ENCODE results near the gene CROCC2.

The CROCC2 gene

DNA sequence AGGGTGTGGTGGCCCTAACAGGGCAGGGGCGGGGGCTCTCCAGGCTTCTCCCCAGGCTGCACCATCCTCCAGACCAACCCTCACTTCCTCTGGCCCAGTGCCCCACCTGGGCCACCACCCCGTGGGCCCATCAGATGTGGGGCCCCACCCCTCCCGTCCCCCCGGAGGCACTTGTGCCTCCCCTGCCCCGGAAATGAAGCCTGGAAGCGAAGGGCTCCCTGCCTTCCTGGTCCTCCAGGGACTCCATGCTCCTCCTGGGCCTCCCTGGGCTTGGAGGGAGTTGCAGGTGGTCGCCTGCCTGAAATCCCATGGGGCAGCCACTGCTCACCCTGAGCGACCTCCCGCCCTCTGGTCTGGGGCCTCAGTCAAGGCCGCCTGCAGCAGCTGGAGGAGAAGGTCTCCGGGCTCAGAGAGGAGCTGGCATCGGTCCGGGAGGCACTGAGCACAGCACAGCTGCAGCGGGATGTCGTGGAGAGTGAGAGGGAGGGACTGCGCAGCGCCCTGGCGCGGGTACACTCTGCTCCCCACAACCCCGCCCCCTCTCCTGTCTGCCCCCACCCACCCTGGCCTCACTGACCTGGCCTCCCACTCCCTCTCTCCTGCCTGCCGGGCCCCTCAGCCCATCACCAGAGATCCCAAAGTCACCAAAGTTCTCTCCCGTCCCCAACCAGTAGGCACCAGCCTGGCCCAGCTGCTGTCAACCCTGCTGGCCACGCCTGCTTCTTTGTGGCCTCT lies 28.0 kb downstream of the CROCC2 start:
- DNase-seq (ENCODE audit: low read depth in 2 of 2), result no peak

DNA sequence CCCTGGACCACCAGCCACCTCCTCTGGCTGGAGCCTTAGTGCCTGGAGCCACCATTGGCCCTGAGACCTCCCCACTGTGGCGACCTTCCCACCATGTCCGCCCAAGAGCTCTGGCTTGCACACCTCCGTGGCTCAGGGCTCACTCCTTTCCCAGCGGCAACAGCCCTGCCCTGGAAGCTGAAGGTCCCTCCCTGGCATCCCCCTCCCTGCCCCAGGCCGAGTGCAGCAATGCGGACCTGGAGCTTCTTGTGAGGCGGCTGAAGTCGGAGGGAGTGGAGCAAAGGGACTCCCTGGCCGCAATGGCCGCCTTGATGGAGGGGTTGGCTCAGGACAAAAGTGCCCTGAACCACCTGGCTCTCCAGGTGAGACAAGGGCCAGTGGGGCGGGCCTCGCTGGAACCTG lies 28.6 kb downstream of the CROCC2 start:
- no peak for DNase-seq (ENCODE audit: low read depth in 2 of 2)

DNA sequence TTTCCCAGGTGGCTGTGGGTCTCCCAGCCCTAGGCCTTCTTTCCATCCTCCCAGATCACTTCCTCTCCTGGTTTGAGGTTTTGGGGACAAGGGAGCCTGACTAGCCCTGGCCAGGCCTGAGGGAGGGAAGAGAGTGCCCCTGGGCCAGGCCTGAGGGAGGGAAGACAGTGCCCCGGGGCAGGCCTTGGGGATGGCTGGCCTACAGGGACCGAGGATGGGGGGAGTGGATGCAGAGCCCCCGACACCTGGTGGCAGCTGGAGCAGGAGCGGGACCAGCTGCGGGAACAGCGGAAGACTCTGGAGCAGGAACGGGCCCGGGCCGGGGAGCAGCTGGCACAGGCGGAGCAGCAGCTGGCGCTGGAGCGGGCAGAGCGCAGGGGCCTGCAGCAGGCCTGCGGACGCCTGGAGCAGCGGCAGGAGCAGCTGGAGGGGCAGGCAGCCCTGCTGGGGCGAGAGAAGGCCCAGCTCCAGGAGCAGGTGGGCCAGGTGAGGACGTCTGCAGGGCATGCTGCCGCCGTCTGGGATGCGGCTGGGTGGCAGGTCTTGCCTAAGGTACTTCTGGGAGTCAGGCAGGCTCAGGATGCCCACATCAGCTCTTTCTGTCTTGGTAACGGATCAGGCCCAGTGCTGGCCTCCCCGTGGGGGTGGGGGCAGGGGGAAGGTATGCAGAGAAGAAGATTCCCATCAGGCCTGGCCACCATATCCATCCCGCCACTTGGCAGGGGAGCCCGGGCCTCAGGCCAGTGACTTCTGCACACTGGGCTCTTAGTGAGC lies 29.2 kb downstream of the CROCC2 start:
- DNase-seq (ENCODE audit: low read depth in 2 of 2), result no peak

DNA sequence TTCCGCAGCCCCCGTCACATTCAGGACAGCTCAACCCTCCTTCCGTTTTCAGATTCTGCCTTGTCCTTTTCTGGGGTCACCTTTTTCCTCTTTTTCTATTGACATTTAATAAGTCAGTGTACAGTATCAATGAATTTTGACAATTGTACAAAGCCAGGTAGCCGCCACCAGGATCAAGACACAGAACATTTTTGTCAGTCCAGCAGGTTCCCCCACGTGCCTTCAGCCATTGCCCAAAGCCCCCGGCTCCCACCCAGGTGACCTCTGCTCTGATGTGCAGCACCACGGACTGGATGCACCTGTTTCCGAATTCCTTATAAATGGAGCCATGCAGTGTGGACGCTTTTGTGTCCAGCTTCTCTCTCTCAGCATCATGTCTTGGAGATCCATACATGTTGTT lies 30.0 kb downstream of the CROCC2 start:
- no peak for DNase-seq (ENCODE audit: low read depth in 2 of 2)

DNA sequence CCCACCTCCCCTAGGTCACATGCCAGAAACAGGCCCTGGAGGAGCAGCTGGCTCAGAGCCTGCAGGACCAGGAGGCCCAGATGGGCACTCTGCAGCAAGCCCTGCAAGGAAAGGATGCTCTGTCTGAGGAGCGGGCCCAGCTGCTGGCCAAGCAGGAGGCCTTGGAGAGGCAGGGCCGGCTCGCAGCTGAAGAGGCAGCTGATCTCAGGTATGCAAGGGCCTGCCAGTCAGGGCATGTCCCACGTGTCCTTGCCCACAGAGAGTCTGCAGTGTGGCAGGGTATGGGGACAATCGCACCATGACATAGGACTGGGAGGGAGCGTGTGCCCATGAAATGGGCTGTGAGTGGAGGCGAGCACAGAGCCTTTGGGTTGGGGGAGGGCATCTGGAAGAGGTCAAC lies 39.9 kb downstream of the CROCC2 start:
- no peak for DNase-seq (ENCODE audit: low read depth in 2 of 2)

DNA sequence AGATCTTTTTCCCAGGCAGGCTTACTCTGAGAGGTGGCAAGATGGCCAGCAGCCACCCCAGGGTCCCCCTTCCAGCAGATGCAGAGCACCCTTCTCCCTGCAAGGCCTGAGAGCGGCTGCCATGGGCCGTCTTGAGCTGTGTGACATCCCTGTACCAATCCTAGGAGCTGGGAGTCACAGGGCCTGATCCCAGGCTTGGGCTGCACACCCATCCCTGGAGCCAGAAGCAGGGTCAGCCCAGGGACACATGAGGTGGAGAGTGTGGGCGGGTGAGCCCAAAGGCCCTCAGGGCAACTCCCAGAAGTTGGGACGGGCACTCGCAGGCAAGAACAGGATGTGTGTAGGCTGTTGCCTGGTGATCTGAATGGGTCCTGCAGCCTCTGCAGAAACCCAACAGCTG lies 40.5 kb downstream of the CROCC2 start:
- DNase-seq (ENCODE audit: low read depth in 2 of 2), result no peak

DNA sequence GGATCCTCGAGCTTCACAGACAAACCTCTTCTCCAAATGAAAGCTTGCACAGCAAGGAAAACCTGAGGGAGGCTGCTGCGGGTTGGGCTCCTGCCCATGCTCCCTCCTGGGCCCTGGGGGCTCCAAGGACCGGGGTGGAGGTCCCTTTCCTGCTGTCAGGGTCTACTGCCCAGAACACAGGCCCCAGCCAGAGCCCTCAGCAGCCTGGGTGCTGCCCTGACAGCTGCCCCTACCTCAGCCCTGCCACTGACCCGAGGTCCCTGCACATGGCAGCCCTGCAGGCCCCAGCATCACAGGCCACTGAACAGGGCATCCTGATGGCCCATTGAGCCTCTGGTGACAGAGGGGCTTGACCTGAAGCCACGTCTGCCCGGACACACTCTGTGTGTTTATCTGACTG lies 41.0 kb downstream of the CROCC2 start:
- DNase-seq (ENCODE audit: low read depth in 2 of 2), result no peak

DNA sequence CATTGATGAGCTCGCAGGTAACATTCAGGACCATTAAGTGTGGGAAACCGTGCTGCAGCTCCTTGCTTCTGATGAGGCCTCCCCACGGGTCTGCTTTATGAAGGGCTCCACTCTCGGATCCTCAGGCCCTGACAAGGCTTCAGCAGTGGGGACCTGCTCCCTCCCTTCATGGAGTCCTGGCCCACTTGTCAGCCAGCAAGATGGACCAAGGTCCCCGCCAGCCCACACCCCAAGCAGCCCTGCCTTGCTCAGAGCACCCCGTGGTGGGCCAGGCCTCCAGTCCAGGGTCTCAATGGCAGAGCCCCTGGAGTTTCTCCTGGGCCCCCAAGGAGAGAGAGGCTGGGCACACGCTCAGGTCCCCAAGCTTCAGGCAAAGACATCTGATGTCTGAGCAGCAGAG lies 41.5 kb downstream of the CROCC2 start:
- no peak for DNase-seq (ENCODE audit: low read depth in 2 of 2)

DNA sequence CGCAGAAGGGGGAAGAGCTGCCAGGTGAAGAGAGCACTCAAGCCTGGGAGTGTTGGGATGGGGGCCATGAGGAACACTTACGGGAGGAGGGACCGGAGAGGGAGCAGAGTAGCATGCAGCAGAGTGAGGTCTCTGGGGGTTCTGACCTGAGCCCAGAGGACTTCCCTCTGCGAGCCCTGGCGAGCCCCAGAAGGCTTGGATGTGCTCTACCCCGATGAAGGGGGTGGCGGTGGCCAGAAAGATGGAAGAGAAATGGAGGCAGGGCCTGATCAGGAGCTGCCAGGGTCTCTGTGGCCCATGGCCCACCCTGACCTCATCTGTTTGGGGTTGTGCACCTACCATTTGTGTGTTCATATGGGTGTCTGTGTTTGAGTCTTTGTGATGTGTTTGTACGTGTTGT lies 42.0 kb downstream of the CROCC2 start:
- DNase-seq (ENCODE audit: low read depth in 2 of 2), result no peak

DNA sequence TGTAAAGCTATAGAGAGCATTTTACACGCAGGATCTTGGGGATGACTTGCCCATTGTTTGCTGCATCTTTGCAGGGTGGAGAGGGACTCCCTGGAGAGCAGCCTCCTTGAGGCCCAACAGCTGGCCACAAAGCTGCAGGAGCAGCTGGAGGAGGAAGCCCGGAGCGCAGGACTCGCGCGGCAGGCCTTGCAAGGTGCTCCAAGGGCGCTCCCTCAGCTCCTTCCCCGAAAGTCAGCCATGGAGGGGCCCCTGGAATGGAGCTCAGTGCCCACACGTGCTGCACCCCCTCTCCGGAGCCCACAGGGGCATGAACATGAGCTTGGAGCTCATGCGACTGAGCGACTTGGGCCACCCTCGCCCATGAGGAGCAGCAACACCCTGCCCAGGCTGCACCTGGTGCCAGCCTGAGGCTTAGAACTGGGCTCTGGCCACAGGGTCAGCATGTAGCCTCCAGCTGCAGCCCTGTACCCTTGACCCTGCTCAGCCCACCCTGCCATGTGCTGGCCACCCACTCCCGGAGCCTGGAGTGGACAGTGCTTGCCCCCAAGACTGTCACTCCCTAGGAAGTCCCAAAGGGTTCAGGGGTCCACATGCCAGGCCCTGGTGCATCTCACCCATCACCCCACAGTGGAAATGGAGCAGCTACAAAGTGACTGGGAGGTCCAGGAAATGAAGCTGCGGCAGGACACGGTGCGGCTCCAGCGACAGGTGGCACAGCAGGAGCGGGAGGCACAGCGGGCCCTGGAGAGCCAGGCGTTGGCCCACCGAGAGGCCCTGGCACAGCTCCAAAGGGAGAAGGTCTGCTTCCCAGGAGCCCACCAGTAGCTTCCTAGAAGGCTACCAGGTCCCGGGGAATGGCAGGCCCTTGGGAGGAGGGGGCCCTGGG lies 43.0 kb downstream of the CROCC2 start:
- no peak for DNase-seq (ENCODE audit: low read depth in 2 of 2)

DNA sequence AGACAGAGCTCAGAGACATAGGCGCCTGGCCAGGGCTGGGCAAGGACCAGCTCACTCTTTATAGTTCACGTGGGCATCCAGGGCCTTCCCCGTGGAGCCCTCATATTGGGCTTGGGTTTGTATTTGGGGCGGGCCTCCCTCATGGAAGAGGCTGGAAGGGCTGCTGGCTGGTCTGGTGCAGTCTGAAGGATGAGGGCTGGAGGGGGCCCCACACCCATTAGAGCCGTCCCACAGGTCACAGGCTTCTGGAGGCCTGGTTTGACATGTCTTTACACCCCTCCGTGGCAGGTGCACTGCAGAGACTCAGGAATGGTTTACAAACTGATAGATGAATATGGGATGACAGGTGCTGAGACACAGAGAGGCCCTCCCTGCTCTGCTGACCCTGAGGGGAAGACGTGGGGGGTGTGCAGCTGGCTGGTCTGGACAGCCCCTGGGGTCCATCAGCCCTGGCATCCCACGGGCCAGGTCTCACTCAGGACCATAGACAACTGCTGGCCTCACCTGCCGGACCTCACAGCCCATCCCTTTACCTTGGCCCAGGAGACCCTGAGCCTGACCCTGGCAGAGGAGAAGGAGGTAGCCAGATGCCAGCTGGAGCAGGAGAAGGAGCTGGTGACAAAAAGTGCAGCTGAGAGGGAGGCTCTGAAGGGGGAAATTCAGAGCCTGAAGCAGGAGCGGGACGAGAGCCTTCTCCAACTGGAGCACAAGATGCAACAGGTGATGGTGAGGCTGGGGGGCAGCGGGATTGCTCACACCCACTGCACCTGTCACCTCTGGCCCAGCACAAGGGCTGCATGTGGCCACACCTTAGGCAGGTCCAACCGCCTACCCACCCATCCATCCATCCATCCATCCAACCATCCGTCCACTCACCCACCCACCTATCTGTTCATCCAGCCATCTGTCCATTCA lies 43.9 kb downstream of the CROCC2 start:
- DNase-seq (ENCODE audit: low read depth in 2 of 2), result no peak

DNA sequence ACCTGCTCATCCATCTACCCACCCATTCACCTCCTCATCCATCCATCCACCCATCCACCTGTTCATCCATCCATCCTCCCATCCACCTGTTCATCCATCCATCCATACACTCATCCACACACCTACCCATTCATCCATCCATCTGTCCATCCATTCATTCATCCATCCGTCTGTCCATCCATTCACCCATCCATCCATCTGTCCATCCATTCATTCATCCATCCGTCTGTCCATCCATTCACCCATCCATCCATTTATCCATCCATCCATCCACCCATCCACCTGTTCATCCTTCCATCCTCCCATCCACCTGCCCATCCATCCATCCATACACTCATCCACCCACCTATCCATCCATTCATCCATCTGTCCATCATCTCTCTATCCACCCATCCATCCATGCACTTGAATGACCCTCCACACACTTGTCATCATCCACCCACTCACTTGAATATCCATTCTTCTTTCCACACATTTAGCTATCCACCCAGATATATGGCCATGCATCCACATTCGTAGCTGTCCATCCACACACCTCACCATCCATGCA lies 45.0 kb downstream of the CROCC2 start:
- DNase-seq (ENCODE audit: low read depth in 2 of 2), result no peak

DNA sequence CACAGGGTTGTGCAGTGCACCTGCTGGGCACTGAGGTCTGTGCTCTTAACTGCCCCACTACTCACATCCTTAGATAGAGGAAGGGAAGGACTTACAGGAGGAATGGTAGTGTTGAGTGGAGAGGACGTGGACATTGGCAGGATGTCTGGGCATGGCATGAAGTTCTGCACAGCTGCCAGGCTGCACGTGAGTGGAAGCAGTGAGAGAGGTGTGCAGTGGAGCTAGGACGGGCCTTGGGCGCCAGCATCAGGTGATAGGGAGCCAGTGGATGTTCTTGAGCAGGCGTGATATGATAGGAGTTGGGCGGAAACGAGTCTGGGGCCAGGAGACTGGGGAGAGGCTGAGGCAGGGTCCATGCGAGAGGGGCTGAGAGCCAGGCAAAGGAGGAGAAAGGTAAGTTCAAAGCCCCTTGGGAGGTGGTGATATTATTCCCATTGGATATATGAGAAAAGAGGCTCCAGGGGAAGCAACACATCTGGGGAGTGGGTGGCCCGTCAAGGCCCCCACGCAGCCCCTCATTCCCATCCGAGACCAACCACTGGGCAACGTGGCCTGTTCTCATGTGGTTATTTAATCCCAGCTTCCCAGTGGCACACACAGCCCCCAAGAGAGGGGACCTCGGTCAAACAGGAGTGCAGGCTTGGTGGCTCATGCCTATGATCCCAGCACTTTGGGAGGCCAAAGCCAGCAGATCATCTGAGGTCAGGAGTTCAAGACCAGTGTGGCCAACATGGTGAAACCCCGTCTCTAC lies 46.5 kb downstream of the CROCC2 start:
- no peak for DNase-seq (ENCODE audit: low read depth in 2 of 2)

DNA sequence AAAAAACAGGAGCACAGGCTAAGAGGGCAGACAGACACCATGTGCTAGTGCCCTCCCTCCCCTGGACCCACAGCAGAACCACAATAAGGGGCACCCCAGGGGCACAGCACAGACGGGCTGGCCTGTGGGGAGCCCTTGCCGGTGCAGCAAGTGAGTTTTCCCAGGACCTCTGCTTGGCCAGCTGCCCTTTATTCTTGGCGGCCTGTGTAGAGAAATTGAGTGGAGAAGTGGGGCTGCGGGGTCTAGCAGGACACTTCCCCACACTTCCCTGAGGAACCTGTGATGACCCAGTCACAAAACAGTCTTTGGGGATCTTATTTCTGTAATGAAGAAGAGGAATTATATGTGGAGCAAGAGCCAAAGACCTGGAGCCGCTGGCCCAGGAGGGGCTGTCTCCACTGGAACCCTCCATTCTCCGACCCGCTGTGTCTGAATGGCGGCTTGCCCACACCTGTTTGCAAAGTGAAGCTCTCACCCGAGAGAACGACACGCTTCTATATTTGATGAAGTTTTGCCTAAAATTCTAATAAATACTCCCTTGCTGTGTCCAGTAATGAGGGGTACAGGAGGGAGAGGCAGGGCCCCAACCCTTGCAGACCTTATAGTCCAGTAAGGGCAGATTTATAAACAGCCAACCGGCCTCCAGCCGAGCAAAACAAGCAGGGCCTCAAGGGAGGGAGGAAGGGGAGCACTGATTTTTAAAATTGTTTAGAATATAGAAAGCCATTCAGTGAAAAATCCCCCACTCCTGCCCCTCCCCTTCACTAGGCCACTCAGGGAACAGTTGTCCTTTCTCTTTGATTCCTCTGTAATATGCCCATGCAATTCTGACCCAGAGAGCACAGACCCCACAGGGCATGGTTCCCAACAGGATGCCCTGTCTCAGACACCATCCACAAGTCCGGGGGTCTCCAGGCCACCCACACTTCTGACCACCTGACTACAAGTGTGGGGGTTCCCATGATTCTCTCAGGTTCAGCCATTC lies 47.6 kb downstream of the CROCC2 start:
- DNase-seq (ENCODE audit: low read depth in 2 of 2), result no peak

DNA sequence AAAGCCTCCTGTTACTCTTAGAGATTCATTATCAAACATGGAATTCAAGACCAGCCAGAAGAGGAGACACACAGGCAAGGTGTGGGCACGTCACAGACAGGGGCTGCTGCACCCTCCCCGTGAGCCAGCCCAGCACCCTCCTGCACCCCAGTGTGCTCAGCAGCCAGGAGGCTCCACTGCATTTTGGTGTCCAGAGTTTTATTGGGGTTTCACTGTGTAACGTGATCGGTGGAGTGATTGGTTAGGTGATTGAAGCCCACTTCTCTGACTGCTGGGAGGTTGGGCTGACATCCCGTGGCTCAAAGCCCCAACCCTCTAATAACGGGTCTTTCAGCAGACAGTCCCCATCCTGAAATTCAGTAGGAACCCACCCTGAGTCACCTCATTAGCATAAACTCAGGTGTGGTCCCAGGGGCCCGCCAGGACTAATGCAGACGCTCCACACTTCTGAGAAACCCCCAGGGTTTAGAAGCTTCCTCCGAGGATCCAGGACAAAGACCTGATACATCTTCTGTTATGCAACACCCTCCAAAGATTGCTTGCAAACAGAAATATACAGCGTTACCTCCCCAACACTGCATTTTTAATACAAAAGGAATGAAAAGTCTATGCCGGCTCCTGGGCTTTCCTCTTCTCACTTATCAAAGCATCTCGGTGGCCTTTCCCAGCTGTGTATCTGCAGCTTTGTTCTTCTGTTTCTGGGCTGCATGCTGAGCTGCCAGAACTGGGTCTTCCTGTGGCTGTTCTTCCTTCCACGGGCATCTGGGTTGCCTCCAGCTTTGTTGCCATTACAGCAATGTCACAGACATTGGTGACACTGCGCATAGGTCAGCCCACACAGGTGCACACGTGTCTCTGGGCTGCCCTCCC lies 48.5 kb downstream of the CROCC2 start:
- DNase-seq (ENCODE audit: low read depth in 2 of 2), result no peak

DNA sequence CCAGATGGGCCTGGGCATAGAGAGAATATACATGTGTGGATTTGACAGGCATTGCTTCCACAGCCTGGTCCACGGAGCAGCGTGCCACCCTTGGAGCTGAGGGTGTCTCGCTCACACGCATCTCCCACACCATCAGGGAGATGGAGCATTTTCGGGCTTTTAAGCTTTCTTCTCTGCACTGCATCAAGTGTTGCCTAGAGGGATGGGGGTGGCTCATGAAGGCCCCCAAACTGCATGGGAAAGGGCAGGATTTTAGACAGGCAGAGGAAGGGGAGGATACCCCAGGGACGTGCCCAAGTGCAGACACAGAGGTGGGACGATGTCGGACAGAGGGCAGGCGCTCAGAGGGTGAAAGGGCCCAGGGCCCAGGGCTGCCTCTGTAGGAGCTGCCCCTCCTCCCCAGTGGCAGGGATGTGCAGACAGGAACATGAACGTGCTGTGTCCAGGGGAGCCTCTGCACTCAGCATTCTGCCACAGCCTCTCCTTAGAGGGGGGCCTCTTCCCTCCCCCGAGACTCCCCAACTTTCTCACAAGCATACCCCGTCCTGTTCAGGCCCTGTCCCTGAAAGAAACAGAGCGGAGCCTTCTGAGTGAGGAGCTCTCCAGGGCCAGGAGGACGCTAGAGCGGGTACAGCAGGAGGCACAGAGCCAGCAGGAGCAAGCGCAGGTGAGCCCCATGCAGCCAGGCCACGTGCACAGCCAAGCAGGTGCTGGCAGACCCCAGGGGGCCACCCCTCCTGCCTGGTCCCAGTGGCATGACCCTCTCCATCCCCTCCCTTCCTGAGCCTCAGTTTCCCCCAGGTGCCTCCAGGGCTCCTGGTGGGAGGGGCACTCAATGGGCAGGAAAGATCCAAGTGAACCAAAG lies 49.4 kb downstream of the CROCC2 start:
- DNase-seq (ENCODE audit: low read depth in 2 of 2), result no peak

Measured in stimulated activated CD4-positive, alpha-beta T cell treated with anti-CD3 and anti-CD28 coated beads, Interleukin-4, amount 100 ng/mL, for 48 hours (primary cell).